NCI-H2196 (cell line): ENCODE results near the gene BLCAP.

Experiments
- DNase-seq: peaks from one replicate; lab custom pipeline; 2025; ENCODE audit not compliant: unreplicated experiment; lab: John Stamatoyannopoulos, UW

The BLCAP gene

DNA sequence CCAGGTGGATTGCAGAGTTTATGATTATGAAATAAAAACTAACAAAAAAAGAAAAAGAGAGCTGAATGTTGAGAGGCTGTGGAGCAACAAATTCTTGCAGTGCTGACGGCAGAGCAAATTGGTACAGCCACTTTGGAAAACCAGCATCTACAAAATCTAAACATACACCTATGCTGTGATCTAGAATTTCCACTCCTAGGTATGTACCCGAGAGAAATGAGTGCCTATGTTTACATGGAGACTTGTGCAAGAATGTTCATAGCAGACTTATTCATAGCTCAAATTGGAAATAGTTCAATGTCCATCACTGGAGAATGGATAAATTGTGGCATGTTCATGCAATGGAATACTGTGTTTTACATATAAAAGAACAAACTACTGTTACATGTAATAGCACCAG lies 3.0 kb upstream of the BLCAP start:
- no peak for DNase-seq

DNA sequence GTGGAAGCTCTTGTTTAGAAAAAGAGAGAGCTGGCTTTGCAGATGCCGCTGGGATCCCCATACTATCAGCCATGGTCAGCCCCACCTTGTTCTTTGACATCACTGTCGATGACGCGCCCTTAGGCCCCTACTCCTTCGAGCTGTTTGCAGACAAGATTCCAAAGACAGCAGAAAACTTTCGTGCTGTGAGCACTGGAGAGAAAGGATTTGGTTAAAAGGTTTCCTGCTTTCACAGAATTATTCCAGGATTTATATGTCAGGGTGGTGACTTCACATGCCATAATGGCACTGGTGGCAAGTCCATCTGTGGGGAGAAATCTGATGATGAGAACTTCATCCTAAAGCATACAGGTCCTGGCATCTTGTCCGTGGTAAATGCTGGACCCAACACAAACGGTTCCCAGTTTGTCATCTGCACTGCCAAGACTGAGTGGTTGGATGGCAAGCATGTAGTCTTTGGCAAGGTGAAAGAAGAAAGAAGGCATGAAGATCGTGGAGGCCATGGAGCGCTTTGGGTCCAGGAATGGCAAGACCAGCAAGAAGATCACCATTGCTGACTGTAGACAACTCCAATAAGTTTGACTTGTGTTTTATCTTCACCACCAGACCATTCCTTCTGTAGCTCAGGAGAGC lies 2.4 kb upstream of the BLCAP start:
- no peak for DNase-seq

DNA sequence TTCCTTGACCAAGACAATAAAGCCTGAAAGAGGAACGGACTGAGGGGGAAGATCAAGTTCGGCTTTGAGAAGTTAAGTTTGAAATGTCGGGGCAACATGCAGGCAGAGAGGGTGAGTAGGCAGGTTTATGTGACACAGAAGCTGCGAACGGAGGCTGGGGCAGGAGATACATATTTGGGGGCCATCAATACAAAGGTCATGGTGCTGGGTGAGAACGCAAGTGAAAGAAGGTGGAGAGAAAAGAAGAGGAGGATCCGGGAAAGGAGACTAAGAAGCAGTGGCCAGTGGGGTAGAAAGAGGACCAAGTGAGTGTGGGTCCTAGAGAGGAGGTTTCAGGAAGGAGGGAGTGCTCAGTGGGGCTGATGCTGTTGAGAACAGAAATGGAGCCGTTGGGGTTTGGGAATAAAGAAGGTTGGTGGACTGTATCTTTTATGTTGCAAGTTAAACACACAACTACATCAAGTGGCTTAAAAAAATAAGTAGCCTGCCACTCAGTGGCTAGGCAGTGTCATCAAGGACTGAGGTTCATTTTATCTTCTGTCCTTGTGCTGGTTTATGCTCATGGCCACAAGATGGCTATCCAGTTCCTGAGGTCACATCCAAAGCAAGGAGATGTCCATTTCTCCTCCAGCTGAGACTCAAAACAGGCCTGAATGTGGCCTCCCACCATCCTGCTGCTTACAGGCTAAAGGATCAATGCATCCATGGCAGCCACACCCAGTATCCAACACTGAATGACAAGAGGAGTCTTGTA lies 1.7 kb upstream of the BLCAP start:
- DNase-seq, result no peak

DNA sequence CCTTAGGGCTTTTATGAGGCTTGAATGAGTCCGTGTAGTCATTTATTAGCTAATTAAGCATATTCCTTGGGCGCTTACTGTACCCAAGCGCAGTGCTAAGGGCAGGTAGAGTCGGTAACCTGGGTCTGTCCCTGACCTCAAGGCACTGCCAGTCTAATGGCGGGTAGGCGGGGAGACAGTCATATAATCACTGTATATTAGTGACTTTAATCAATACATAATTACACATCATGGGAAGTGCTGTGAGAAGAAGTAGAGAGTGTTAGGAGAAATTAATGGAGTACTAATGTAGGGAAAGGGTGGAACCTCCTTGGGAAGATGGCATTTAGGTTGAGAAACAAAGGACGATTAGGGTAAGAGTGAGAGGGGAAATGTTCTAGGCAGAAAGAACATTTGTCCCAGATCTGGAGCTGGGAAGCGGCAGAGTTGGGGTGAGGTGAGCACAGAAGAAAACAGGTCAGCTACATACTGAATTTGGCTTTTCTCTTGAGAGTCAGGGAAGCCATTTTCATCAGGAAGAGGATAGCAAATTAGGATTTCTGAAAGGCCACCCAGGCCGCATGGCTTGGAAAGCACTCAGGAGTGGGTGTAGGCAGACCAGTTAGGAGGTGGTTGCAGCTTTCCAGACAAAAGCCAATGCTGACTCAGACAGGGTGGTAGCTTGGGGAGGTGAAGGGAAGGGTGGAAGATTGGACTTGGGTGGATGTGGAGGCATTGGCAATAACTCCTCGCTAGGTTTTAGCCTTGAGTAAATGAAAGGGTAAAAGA lies 954 bp upstream of the BLCAP start:
- no peak for DNase-seq

DNA sequence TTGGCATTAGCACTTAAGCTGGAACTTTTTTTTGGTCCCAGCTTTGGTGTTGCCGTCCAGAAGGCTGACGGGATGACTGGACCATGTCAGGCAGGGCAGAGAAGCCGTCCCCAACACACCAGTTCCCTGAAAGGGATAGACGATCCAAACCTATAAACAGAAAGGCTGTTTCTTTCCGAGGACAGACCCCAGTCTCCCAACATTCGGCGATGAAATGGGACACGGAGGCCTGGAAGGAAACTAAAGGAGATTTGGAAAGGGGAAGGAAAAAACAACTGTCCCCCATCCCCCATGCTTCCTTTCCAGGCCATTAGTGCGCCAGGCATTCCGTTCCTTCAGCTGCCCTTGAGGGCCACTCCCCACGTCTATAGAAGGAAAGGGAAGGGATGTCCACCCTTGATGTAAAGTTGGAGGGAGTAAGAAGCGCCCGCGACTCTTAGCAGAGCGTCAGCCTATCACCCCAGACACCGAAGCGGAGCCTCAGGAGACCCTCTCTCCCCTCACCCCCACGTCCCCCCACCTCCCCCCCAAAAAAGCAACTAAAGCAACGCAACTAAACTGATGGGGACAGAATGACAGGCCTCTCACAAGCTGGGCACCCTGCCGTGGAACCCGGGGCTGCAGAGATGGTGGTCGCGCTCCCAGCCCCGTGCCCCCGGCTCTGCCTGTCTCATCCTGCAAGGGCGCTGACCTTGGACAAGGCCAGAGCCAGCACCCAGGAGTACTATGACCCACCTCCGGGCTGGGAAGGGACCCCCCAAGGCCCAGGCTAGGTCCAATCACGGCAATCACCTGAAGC lies 638 bp downstream of the BLCAP start:
- no peak for DNase-seq

DNA sequence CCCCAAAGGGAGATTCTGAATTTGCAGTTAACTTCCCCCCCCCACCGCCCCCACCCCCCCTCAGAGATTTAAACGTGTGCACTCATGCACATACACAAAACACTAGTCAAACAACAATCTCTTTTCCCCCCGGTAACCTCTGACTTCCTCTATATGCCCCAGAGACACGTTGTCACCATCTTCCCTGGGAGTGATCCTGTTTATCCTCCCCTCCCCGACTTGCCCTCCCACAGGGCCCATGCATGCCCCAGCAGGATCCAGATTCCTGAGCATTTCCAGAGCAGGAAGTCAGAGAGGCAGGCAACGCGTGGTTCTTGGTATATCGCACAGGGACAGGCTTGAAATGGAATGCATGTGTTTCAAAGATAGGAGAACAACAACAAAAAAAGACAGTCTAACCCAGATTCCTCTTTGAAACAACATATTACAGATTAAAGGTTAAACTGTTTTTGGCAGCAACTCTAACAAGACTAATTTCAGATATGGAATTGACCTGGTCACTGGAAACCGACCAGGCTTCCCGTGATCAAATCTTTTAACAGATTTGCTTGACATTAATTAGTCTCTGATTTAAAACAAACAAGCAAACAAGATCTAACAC lies 1.3 kb downstream of the BLCAP start:
- no peak for DNase-seq

DNA sequence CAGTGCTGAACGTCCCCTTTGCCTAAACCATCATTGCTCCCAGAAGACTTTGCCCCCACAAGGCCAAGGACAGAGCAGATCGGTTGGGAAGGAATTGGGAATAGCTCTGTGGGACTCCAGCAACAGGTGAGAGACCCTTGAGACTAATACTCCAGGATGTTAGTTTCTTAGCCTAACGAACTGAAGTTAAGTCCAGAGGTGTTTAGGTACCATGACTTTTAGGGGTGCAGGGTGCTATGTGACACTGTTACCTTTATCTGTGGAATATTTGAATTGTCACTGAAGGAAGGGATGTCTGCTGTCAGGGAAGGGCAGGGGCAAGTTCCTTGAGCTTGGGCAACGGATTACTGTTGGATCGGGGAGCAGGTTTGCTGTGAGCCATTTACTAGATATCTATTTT lies 1.9 kb downstream of the BLCAP start:
- DNase-seq, result no peak

DNA sequence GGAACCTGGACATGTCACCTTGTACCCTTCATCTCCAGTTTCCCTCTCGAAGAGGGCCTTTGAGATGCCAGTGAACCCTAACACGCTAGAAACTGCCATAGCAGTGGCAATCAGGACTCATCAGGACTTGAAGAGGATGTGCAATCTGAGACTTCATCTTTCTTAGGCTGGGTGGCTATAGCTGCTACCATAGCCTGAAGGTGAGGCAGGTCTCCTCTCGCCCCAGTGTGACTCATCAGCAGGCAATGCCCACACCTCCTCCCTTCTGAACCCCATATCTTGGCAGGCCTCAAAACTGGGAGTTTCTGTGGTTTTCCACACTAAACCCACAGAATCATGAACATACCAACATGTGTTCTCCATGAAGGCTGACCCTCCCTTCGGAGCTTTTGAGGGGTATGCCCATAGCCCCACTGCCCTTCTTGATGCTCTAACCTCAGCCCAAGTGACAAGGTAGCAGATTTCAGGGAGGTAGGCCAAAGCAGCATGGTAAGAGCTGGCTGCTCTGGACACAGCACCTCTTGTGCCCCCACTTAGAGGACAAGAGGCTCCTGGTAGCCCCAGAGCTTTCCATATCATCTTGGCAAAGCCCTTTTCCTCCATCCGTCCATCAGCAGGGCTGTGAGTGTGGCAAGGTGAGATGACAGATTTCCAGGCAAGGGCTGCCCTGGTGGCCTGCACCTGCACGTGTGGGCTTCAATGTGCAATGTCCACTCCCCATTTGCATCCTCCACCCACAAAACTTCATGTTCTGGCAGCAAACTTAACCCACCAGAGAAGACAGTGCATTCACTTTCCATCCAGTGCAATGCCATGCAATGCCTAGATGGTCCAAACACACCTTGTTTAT lies 2.6 kb downstream of the BLCAP start:
- DNase-seq, result no peak

DNA sequence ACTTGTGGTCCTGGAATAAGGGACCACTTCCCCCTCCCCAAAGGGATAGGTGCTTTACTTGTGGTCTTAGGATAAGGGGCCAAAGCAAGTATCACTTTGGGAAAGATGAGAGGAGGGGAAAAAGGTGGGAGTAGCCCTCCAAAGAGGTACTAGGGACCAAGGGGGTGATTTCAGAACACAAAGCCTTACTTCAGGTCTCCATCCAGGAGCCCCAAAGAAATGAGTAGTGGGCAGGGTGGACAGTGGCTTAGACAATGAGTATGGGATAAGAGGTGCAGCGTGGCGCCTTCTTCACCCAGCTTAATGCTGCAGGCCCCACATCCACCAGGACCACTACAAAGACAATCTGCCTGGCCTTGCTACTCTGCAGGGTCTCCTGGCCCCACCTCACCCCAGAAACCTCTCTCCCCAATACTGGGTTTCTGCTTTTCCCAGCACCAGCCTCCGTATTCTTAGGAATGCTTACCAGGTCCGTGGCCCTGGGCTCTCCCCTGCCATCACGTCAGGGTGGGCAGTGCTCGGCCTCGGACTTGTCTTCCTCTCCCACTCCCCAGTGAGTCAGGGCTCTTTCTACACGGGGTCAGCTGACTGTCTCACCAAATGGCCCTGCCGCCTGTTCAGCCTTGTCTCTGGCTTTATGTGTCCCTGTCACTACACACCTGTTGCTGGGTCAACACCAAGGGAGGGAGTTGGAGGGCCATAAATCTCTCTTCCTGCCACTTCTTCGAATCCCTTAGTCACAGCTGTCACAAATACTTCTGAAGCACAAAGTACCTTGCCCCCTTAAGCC lies 3.6 kb downstream of the BLCAP start:
- DNase-seq, result no peak

DNA sequence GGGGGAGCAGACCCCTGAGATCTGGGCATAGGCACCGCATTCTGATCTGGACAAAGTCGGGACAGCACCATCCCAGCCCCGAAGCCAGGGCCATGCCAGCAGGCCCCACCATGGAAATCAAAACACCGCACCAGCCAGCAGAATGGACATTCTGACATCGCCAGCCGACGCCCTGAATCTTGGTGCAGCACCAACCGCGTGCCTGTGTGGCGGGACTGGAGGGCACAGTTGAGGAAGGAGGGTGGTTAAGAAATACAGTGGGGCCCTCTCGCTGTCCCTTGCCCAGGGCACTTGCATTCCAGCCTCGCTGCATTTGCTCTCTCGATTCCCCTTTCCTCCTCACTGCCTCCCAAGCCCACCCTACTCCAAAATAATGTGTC lies 4.7 kb downstream of the BLCAP start:
- no peak for DNase-seq

DNA sequence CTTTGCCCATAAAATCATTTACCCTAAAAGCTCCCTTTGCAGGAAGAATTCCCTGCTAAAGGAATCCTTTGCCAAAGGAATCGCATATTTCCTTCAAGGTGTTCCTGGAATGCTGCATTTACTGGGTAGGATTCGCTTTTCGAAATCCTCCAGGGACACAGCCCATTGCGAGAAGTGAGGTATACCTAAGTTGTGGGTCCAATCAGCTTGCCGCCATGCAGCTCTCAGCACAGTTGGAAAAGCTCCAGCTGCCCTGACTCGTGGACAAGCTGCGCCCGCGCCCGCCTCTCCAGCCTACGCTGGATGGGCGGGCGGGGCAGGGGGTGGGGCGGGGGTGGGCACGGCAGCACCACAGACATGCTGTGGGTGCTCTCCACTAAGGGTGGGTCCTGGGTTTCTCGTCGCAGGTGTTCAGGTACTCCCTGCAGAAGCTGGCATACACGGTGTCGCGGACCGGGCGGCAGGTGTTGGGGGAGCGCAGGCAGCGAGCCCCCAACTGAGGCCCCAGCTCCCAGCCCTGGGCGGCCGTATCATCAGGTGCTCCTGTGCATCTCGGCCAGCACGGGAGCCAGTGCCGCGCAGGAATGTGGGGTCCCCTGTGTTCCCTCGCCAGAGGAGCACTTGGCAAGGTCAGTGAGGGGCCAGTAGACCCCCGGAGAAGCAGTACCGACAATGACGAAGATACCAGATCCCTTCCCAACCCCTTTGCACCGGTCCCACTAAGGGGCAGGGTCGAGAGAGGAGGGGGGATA lies 5.2 kb downstream of the BLCAP start:
- no peak for DNase-seq

DNA sequence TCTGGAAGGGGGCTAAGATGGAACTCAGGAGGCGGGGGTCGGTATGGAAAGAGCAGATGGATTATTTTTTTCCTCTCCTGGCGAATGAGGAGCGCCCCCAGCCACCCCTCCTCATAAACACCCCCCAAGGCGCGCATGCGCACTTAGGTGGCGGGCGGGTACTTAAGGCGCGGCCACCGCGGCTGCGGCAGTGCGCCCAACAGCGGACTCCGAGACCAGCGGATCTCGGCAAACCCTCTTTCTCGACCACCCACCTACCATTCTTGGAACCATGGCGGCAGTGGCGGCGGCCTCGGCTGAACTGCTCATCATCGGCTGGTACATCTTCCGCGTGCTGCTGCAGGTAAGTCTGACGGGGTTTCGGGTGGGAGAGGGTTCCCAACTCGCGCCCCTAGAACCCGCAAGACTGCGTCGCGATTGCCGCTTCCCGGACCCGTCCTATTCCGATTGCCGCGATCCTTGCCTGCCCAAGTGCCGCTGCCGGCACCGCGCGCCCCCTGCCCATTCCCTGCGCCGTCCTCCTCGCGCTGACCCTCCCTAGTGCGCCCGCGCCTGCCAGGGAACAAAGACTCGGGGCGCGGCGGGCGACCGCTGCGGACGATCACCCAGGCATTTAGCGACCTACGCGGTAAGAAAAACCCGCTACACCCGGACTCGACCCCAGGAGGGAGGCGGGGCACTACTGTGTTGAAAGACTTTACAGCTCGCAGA lies 6.5 kb downstream of the BLCAP start, which contains the start of gene NNAT:
Gene NNAT (plus strand): TSS at position 190 of the 711 bp plus-strand sequence. CDS start 82 bp downstream, at position 272.
- no peak for DNase-seq

DNA sequence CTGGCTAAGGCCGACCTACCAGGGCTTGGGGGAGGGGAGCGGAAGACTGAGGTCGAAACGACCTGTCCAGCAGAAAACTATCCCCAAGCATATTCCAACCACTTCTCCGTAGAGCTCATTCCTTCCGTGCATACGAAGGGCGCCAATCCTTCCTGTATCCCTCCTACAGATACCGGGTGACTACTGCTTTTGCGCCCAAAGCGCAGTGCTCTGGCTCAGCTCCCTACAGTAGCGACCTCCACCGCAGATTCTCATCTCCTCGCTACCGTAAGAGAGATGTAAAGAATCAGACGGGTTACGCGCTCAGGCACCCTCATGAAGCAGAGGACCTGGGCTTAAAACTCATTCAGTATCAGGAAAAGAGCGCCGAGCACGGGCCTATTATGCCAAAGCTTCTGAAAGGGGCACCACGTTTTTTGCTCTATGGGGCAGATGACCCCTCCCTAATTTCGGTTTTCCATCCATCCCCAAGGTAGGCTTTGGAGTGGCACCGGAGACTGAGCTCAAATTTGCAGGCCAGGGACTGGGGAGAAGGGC lies 7.2 kb downstream of the BLCAP start:
- no peak for DNase-seq

DNA sequence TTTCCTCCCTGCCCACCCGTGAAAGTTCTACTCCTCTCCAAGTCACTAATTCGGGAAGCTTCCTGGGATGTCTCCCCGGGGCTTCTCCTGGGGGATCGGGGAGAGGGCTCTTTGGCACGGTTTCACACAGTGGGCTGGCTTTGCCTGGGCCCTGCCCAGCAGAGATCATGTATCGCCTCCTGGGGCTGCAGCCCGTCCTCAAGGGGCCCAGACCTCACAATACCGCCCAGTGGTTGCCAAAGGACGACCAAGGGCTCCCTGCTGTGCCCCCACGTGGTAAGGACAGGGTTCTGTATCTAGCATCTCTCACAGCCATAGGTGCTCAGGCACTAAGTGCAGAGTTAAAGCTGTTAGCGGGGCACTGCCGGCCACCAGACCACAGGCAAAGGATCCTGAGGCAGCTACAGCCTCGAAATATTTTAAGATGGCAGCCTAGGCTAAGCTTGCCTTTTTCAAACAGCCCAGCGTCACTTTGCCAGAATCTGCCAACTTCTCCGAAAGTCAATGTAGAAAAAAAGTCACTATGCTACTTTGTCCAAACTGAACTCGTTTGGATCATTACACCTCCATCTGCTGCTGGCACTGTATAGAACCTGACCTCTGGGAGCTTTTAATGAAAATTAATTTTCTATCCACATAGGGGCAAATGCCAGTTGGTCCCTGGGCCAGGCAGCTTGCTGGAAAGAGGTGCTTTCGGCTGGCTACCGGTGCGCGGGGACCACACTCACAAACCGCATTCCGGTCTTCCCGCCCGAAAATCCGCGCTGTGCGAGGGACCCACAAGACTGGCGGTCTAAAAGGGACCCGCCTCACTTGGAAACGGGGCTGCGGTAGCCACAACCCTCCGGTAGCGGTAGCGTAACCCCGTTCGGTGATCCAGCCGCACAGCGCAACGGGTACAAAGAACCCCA lies 7.9 kb downstream of the BLCAP start:
- DNase-seq, result peak; percentile 73

DNA sequence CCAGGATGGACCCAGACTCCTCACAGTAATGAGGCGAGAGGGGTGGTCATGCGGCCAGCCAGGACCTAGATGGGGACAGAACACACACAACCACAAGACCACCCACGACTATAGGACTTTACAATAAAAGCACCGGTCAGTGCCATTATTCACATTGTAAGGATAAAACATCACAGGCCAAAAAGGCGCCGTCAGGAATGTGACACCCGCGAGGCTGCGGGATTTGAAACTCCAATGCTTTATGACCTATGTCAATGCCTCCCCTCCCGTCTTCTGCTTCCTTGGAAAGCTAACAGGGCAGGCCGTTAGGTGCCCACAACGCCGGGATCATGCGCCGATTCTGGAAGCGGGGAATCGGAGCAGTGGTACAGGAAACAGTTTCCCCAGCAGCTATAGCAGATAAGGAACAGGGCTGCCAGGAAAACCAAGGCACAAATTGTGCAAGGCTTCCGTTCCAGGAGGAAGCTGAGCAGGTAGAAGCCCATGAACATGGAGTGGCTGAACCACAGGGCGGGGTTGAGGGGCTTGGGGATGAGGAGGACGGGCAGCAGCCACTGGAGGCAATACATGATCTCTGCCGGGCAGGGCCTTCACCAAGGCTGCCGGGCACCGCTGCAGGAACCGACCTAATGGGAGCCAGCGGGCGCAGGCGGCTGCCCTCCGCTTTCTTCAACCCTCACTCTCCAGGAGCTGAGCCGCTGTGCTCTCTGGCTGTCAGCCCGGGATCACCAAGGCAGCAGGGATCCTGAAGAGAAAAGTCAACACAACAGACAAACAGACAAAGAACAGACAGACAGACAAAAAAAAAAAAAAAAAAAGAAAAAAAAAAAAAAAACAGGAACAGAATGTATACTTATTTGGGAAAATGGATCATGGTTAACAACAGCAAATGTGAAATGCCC lies 8.8 kb downstream of the BLCAP start:
- peak; percentile 71 for DNase-seq
